ENCODE results near the gene DROSHA.

Gene DROSHA

GRCh38 chr5:31421806-31422586 is 109.9 kb downstream of the DROSHA start:
- Histone ChIP-seq H3K27ac (no peak overlapping the region), H3K4me3 (IDR thresholded peaks at IDR 0.05; ENCODE audit: insufficient read depth, low read depth, low read length) (no peak overlapping the region), H3K27me3 (ENCODE audit: insufficient read depth, low read depth) (no peaks in the 10 kb centered on the region), H2AFZ (ENCODE audit: low read depth) (no peak overlapping the region), H3K4me2 (no peak overlapping the region), H3K9ac (no peak overlapping the region), H3K36me3 (ENCODE audit: insufficient read depth) (0 out of 2 replicates have a peak, but pooled peaks cover 5% of the 10 kb centered on the region), H3K79me2 (ENCODE audit: insufficient read depth, low read depth) (no peaks in the 10 kb centered on the region), H3K4me1 (ENCODE audit: low read depth, poor library complexity, severe bottlenecking) (no peaks in the 10 kb centered on the region), H4K20me1 (ENCODE audit: insufficient read depth) (no peaks in the 10 kb centered on the region)
- no peak for TF ChIP-seq CTCF (conservative IDR thresholded peaks at IDR 0.05; ENCODE audit: low read depth, low read length)

GRCh38 chr5:31417512-31417911 is 114.4 kb downstream of the DROSHA start:
- H3K4me1 ChIP-seq (ENCODE audit: low read depth, poor library complexity, severe bottlenecking), result no peaks in the 10 kb centered on the region
- no peak overlapping the region for H3K4me3 ChIP-seq (IDR thresholded peaks at IDR 0.05; ENCODE audit: insufficient read depth, low read depth, low read length)
- H3K36me3 ChIP-seq (ENCODE audit: insufficient read depth), result peaks cover 5% of the 10 kb centered on the region; the same call in 1 of the 2 replicates

GRCh38 chr5:31416547-31416946 is 115.3 kb downstream of the DROSHA start:
- Histone ChIP-seq H3K27me3 (ENCODE audit: insufficient read depth, low read depth) (no peaks in the 10 kb centered on the region), H3K4me3 (IDR thresholded peaks at IDR 0.05; ENCODE audit: insufficient read depth, low read depth, low read length) (no peak overlapping the region), H4K20me1 (ENCODE audit: insufficient read depth) (no peaks in the 10 kb centered on the region), H3K9ac (no peak overlapping the region), H3K4me2 (no peak overlapping the region), H3K79me2 (ENCODE audit: insufficient read depth, low read depth) (no peaks in the 10 kb centered on the region), H3K27ac (no peak overlapping the region), H2AFZ (ENCODE audit: low read depth) (no peak overlapping the region), H3K4me1 (ENCODE audit: low read depth, poor library complexity, severe bottlenecking) (no peaks in the 10 kb centered on the region), H3K36me3 (ENCODE audit: insufficient read depth) (peaks cover 5% of the 10 kb centered on the region; the same call in 1 of the 2 replicates)
- no peak for TF ChIP-seq CTCF (conservative IDR thresholded peaks at IDR 0.05; ENCODE audit: low read depth, low read length)

More at GRCh38 chr5:31417512-31417911, 114.4 kb downstream of the DROSHA start:
- no peaks in the 10 kb centered on the region for H3K79me2 ChIP-seq (ENCODE audit: insufficient read depth, low read depth)
- no peaks in the 10 kb centered on the region for H4K20me1 ChIP-seq (ENCODE audit: insufficient read depth)
- no peak overlapping the region for H3K27ac ChIP-seq
- no peaks in the 10 kb centered on the region for H3K27me3 ChIP-seq (ENCODE audit: insufficient read depth, low read depth)
- H3K9ac ChIP-seq, result no peak overlapping the region
- no peak for TF ChIP-seq CTCF (conservative IDR thresholded peaks at IDR 0.05; ENCODE audit: low read depth, low read length)
- no peak overlapping the region for H2AFZ ChIP-seq (ENCODE audit: low read depth)
- no peak overlapping the region for H3K4me2 ChIP-seq

GRCh38 chr5:31415960-31416359 is 115.9 kb downstream of the DROSHA start:
- no peak overlapping the region for H3K4me2 ChIP-seq
- H3K27ac ChIP-seq, result no peak overlapping the region
- no peak for TF ChIP-seq CTCF (conservative IDR thresholded peaks at IDR 0.05; ENCODE audit: low read depth, low read length)
- no peaks in the 10 kb centered on the region for H3K79me2 ChIP-seq (ENCODE audit: insufficient read depth, low read depth)
- H3K36me3 ChIP-seq (ENCODE audit: insufficient read depth), result peaks cover 5% of the 10 kb centered on the region
- no peaks in the 10 kb centered on the region for H4K20me1 ChIP-seq (ENCODE audit: insufficient read depth)
- H3K4me1 ChIP-seq (ENCODE audit: low read depth, poor library complexity, severe bottlenecking), result no peaks in the 10 kb centered on the region
- H3K27me3 ChIP-seq (ENCODE audit: insufficient read depth, low read depth), result no peaks in the 10 kb centered on the region
- H3K9ac ChIP-seq, result no peak overlapping the region
- no peak overlapping the region for H2AFZ ChIP-seq (ENCODE audit: low read depth)
- no peak overlapping the region for H3K4me3 ChIP-seq (IDR thresholded peaks at IDR 0.05; ENCODE audit: insufficient read depth, low read depth, low read length)
